Sigmoid colon (tissue), 7 donors: ENCODE measurements around the gene SLN. TPM values are rescaled to one million over a fixed set of nuclear protein-coding genes. Genes with fewer than 3 reads are reported as not detected.
A peak's percentile ranks its signal among the peaks of the same experiment; 100 is the strongest.

Experiments used
- DNase-seq: peaks from one replicate; pipeline ENCODE4 v3.0.0-alpha.2; 2019
- H3K27ac ChIP-seq, 4 donors: fragments of 200-600 bp; sonication (generic); one replicate each; pipeline ENCODE4 v1.5.1; 2016 to 2019; ENCODE audit warnings: mild to moderate bottlenecking in 1 of 4
- H3K27me3 ChIP-seq, 3 donors: fragments of 200-600 bp; sonication (generic); one replicate each; pipeline ENCODE4 v1.5.1; 2019; ENCODE audit warnings: mild to moderate bottlenecking in 1 of 3
- H3K36me3 ChIP-seq, 4 donors: fragments of 200-600 bp; sonication (generic); one replicate each; pipeline ENCODE4 v1.5.1; 2016 to 2019
- H3K4me1 ChIP-seq, 4 donors: fragments of 200-600 bp; sonication (generic); one replicate each; pipeline ENCODE4 v1.5.1; 2017 to 2019
- H3K4me3 ChIP-seq, 4 donors: fragments of 200-600 bp; sonication (generic); one replicate each; pipeline ENCODE4 v1.5.1; 2017 to 2019; ENCODE audit warnings: mild to moderate bottlenecking in 2 of 4, moderate library complexity in 1 of 4
- H3K9me3 ChIP-seq, 4 donors: fragments of 200-600 bp in 3 of 4; sonication (generic) in 3 of 4; one replicate each; pipeline versions ENCODE4 v1.5.1 to v1.6.1; 2013 to 2019
- CTCF ChIP-seq, 4 experiments: fragments of 450-650 bp in 3 of 4; fragments of 200-600 bp in 1 of 4; IDR thresholded peaks; one replicate each; pipeline ENCODE4 v1.5.1; 2016 to 2019; ENCODE audit warnings: antibody characterized with exemption in 4 of 4, mild to moderate bottlenecking in 3 of 4, moderate library complexity in 2 of 4
- EP300 ChIP-seq, 4 donors: sonication (generic); formaldehyde crosslinking; IDR thresholded peaks; one replicate each; pipeline ENCODE4 v1.6.1; 2017; ENCODE audit warnings: antibody characterized with exemption in 4 of 4
- POLR2A ChIP-seq, 2 donors: fragments of 450-650 bp; IDR thresholded peaks; one replicate each; pipeline ENCODE4 v1.6.1; 2016; ENCODE audit warnings: antibody characterized with exemption in 2 of 2, mild to moderate bottlenecking in 2 of 2, moderate library complexity in 2 of 2
- POLR2AphosphoS5 ChIP-seq, 4 donors: sonication (generic); formaldehyde crosslinking; IDR thresholded peaks; one replicate each; pipeline ENCODE4 v1.6.1; 2017; ENCODE audit warnings: antibody characterized with exemption in 4 of 4
- WGBS, 2 donors: extraction: QIAGEN DNeasy Blood & Tissue Kit; methylation state at CpG; one replicate each; pipeline ENCODE4 v1.1.7; 2013; 5-methylcytosine and 5-hydroxymethylcytosine counted together
- intact Hi-C: fragments of 100-400 bp; cut with DNase I; formaldehyde crosslinking; loops from one replicate; pipeline ENCODE4 v1.15.1; 2023
- polyA plus RNA-seq, 3 donors: library from polyadenylated mRNA; stranded (reverse); fragments of 200-250 nt; gene quantifications; one replicate each; pipeline ENCODE4 v1.2.3, GENCODE V29; 2013
- total RNA-seq, 4 donors: library from RNA; depleted of rRNA; stranded (reverse); fragments of >200 nt; gene quantifications; one replicate each; pipeline ENCODE4 v1.1.0, GENCODE V29; 2016
- donor health status: healthy with polysubstance abuse.
- donor health status: Bipolar disorder and iron deficiency.
- donor health status: healthy.

The SLN gene
- total and polyA plus RNA-seq, 7 donors, result not detected

- TF ChIP-seq POLR2AphosphoS5 (IDR thresholded peaks at IDR 0.05) (no peak), POLR2A (IDR thresholded peaks at IDR 0.05) (no peak), CTCF (IDR thresholded peaks at IDR 0.05) (no peak), EP300 (IDR thresholded peaks at IDR 0.05) (no peak)
- DNase-seq, result no peak
- H3K4me1 ChIP-seq, result no peaks in the 10 kb centered on the region
- 83 to 88% methylated on average over 12 of the region's 12 CpGs for WGBS, 2 donors
- intact Hi-C loops, result no loop called here
- H3K36me3 ChIP-seq, result no peaks in the 10 kb centered on the region
- H3K4me3 ChIP-seq, result no peak overlapping the region
- H3K27me3 ChIP-seq, result no peaks in the 10 kb centered on the region
- no peak overlapping the region for H3K27ac ChIP-seq
- no peaks in the 10 kb centered on the region for H3K9me3 ChIP-seq
Measured at GRCh38 chr11:107731941-107732688, 20.3 kb upstream of the SLN start.

- Histone ChIP-seq H3K36me3 (no peaks in the 10 kb centered on the region), H3K4me1 (no peaks in the 10 kb centered on the region), H3K4me3 (no peak overlapping the region), H3K9me3 (no peaks in the 10 kb centered on the region), H3K27ac (no peak overlapping the region), H3K27me3 (no peaks in the 10 kb centered on the region)
- intact Hi-C loops, result no loop called here
- TF ChIP-seq EP300 (IDR thresholded peaks at IDR 0.05) (no peak), POLR2A (IDR thresholded peaks at IDR 0.05) (no peak), POLR2AphosphoS5 (IDR thresholded peaks at IDR 0.05) (no peak), CTCF (IDR thresholded peaks at IDR 0.05) (no peak)
- no peak for DNase-seq
Measured at GRCh38 chr11:107722662-107723061, 10.8 kb upstream of the SLN start.

- WGBS, 2 donors, result 85 to 89% methylated on average over 2 of the region's 2 CpGs
- no peaks in the 10 kb centered on the region for H3K27me3 ChIP-seq
- H3K4me3 ChIP-seq, result no peak overlapping the region
- H3K27ac ChIP-seq, result no peak overlapping the region
- H3K4me1 ChIP-seq, result no peaks in the 10 kb centered on the region
- intact Hi-C loops, result no loop called here
- DNase-seq, result no peak
- no peaks in the 10 kb centered on the region for H3K36me3 ChIP-seq
- TF ChIP-seq EP300 (IDR thresholded peaks at IDR 0.05) (no peak), CTCF (IDR thresholded peaks at IDR 0.05) (no peak), POLR2A (IDR thresholded peaks at IDR 0.05) (no peak), POLR2AphosphoS5 (IDR thresholded peaks at IDR 0.05) (no peak)
- H3K9me3 ChIP-seq, result no peaks in the 10 kb centered on the region
Measured at GRCh38 chr11:107721207-107721606, 9.4 kb upstream of the SLN start.

- Histone ChIP-seq H3K36me3 (no peaks in the 10 kb centered on the region), H3K4me1 (no peaks in the 10 kb centered on the region), H3K27me3 (no peaks in the 10 kb centered on the region), H3K4me3 (no peak overlapping the region), H3K27ac (peak overlapping the region in 2 of 4 donors; percentile 3 to 37), H3K9me3 (no peaks in the 10 kb centered on the region)
- intact Hi-C loops, result no loop called here
- DNase-seq, result no peak
- no peak for TF ChIP-seq EP300 (IDR thresholded peaks at IDR 0.05)
- no peak for TF ChIP-seq POLR2AphosphoS5 (IDR thresholded peaks at IDR 0.05)
- TF ChIP-seq CTCF (IDR thresholded peaks at IDR 0.05), result no peak
- no peak for TF ChIP-seq POLR2A (IDR thresholded peaks at IDR 0.05)
- 51 to 64% methylated on average over 2 of the region's 2 CpGs for WGBS, 2 donors
Measured at GRCh38 chr11:107720303-107720774, 8.5 kb upstream of the SLN start.
